ENCODE results near the gene UGDH.

Gene UGDH

GRCh38 chr4:39486221-39486804, 40.9 kb downstream of the UGDH start:
- no peak for TF ChIP-seq CTCF (conservative IDR thresholded peaks at IDR 0.05)
- TF ChIP-seq ZFX (IDR thresholded peaks at IDR 0.05): no peak
- H3K27ac ChIP-seq: no peak overlapping the region

DNA sequence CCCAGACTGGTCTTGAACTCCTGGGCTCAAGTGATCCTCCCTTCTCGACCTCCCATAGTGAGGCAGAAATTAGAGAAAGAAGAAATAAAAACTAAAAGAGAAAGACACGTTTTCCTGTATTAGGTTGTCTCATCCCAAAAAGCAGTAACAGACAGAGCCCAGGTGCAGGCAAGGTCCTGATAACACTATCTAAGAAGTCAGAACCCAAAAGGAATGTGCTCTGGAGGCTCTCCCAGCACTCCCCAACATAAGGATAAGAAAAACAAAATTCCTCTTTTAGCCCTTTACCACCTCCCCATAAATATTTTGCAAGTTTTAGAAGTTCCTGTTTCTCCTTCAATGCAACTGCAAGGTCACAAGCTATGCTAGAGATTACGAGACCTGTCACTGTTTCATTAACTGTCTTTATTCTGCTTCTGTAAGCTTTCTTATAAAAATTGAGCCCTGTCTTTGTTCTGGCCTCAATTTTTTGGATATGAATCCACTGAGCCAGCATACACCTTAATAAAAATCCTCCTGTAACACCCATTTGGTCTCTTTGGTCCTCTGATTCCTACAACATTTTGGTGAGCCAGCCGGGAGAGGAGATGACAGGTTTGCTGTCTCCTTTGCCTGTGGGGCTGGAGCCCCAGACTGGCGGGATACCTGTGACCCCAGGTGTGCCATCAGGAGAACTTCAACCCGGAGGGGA, 42.5 kb downstream of the UGDH start:
- TF ChIP-seq ZFX (IDR thresholded peaks at IDR 0.05): no peak
- TF ChIP-seq CTCF (conservative IDR thresholded peaks at IDR 0.05): no peak
- no peak overlapping the region for H3K27ac ChIP-seq

- H3K27ac ChIP-seq: no peak overlapping the region
- TF ChIP-seq ZFX (IDR thresholded peaks at IDR 0.05) (no peak), CTCF (conservative IDR thresholded peaks at IDR 0.05) (no peak)
Measured at GRCh38 chr4:39480902-39481695, 46.1 kb downstream of the UGDH start.

DNA sequence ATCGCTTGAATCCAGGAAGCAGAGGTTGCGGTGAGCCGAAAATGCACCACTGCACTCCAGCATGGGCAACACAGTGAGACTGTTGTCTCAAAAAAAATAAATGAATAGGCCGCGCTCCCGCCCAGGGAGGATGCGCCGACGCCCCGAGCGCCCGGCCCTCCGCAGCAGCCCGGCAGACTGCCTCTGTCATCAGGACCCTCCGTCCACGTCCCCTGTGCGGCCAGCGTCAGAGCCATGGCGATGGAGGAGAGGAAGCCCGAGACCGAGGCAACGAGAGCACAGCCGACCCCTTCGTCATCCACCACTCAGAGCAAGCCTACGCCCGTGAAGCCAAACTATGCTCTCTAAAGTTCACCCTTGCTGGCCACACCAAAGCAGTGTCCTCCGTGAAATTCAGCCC, 47.0 kb downstream of the UGDH start:
- no peak overlapping the region for H3K27ac ChIP-seq
- no peak for TF ChIP-seq ZFX (IDR thresholded peaks at IDR 0.05)
- TF ChIP-seq CTCF (conservative IDR thresholded peaks at IDR 0.05): no peak

- TF ChIP-seq ZFX (IDR thresholded peaks at IDR 0.05) (no peak), CTCF (conservative IDR thresholded peaks at IDR 0.05) (no peak)
- H3K27ac ChIP-seq: no peak overlapping the region
Measured at GRCh38 chr4:39476187-39476895, 50.9 kb downstream of the UGDH start.

- no peak overlapping the region for H3K27ac ChIP-seq
- no peak for TF ChIP-seq ZFX (IDR thresholded peaks at IDR 0.05)
Measured at GRCh38 chr4:39472396-39472795, 54.8 kb downstream of the UGDH start.

GRCh38 chr4:39470402-39470801, 56.8 kb downstream of the UGDH start:
- H3K27ac ChIP-seq: no peak overlapping the region
- TF ChIP-seq ZFX (IDR thresholded peaks at IDR 0.05): no peak
- no peak for TF ChIP-seq CTCF (conservative IDR thresholded peaks at IDR 0.05)
